GM21717 (cell line): ENCODE measurements around the gene SNAPC5.
"Not testable (repeated sequence)": the region's sequence is repeated elsewhere in the genome, so short reads cannot be mapped to it uniquely, and the experiment has no call there.

Experiments
- ATAC-seq: cut with Tn5 transposase; IDR thresholded peaks from one replicate; pipeline ENCODE4 v1.9.1; 2021; ENCODE audit warnings: mild to moderate bottlenecking, moderate library complexity; ENCODE audit not compliant: unreplicated experiment

SNAPC5 gene, protein sequence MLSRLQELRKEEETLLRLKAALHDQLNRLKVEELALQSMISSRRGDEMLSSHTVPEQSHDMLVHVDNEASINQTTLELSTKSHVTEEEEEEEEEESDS

DNA sequence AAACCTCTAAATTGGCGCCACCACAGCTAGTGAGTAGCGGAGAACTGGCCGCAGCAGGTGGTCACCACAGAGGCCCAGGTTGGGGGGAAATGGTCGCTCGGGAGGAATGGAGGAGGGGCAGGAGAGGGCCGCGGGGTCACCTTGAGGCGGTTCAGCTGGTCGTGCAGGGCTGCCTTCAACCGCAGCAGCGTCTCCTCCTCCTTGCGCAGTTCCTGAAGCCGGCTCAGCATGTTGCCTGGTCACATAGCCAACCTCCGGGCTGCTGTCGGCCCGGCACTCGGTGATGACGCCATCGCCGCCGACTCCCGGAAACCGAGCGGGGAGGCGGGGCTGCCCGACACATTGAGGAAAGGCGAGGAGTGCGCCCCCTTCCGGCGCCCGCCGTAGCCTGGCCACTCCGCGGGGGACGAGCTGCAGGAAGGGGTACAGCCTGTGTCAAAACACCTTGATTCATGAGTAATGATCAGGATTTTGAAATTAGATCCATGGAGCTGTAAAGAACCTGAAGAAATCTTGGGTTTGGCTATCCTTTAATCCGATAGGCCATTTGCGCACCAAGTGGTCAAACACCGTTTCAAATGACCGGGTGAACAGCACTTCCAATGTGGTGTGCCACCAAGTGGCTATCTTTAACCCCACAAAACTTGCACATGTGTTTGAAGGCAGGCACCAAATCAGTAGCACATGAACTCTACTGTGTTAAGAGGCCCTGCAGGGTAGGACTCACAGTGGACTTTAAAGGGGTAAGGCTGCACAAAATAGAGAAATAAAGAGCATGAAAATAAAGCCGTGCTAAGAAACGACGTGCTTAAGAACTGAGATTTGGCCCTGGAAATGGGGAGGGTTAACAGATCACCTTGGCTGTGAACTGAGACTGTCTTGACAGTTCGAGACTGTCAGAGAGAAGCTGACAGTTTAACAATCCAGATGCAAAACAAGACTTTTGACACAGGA lies at the start of gene SNAPC5:
TSS of gene SNAPC5 (minus strand) at position 261 of the 954 bp plus-strand sequence. CDS start at position 230, 31 bp downstream.
- ATAC-seq, result peak; percentile 81

DNA sequence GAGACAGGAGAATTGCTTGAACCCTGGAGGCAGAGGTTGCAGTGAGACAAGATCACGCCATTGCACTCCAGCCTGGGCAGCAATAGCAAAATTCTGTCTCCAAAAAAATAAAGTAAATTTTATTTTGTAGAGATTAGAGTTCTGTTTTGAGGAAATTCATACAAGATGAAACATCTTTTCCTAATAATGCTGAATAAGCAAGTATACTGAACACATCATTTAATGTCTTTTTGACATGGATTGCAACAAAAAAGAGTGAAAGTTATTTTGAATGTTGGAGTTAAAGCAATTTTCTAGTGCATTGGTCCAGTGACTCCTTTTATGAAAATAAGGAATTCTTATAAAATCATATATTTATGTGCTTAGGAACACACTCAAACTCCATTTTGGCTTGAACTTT lies 47.7 kb upstream of the SNAPC5 start:
- ATAC-seq, result no peak

DNA sequence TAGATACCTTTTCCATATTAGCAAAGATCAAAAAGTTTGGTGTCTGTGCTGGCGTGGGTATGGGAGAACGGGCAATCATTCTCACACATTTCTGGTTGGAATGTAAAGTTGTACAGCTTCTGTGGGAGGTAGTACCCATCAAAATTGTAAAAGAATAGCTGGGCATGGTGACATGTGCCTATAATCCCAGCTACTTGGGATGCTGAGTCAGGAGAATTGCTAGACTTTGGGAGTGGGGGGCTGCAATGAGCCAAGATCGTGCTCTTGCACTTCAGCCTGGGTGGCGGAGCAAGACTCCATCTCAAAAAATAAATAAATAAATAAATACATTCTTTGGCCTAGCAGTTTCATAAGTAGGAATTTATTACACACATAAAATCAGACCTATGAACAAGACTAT lies 45.3 kb upstream of the SNAPC5 start:
- no peak for ATAC-seq

DNA sequence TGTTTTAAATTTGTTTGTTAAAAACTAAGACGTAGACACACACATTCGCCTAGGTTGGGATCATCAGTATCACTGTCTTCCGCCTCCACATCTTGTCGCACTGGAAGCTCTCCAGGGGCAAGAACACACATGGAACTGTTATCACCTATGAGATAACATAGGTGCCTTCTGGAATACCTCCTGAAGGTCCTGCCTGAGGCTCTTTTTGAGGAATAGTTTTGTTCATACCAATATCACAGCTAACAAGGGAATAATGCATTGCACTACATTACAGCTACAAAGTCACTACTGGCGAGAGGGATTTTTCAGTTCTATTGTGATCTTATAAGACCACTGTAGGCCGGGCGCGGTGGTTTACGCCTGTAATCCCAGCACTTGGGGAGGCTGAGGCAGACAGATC lies 37.5 kb upstream of the SNAPC5 start:
- no peak for ATAC-seq

DNA sequence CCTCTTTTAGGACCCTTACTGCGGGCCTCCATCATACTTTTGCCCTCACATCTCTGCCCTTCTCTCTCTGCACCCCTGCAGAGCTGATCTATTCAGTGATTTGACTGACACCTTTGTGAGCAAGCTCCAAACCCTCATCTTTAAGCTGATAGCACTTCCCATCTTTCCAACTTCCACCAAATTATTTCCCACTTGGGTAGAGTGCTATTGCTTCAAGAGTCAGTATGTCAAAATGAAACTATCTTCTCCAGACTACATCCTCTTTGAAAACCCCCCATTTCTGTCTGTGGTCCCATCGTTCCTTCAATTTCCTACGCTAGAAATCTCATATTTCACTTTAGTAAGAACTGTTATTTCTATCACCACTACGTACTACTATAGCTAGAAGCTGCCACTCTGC lies 27.3 kb upstream of the SNAPC5 start:
- ATAC-seq, result no peak

DNA sequence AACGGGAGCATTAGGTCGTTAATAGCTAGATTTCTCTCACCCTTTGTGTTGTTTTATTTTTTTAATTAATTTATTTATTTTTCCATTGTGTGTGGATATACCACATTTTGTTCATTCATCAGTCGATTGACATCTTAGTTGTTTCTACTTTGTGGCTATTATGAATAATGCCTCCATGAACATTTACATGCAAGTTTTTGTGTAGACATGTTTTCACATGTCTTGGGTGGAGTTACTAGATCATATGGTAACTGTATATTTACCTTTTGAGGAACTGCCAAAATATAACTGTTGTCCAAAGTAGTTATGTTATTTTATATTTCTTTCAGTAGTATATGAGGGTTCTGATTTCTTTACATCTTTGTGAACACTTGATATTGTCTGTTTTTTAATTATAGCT lies 26.4 kb upstream of the SNAPC5 start:
- no peak for ATAC-seq

GRCh38 chr15:66515901-66516322 lies 18.4 kb upstream of the SNAPC5 start:
- no peak for ATAC-seq

GRCh38 chr15:66514586-66514985 lies 17.0 kb upstream of the SNAPC5 start:
- ATAC-seq, result no peak

- ATAC-seq, result no peak
Observed at GRCh38 chr15:66508293-66508883, 10.8 kb upstream of the SNAPC5 start.

GRCh38 chr15:66505818-66506217 lies 8.3 kb upstream of the SNAPC5 start:
- ATAC-seq, result no peak

- ATAC-seq, result no peak
Observed at GRCh38 chr15:66505430-66505811, 7.9 kb upstream of the SNAPC5 start.

DNA sequence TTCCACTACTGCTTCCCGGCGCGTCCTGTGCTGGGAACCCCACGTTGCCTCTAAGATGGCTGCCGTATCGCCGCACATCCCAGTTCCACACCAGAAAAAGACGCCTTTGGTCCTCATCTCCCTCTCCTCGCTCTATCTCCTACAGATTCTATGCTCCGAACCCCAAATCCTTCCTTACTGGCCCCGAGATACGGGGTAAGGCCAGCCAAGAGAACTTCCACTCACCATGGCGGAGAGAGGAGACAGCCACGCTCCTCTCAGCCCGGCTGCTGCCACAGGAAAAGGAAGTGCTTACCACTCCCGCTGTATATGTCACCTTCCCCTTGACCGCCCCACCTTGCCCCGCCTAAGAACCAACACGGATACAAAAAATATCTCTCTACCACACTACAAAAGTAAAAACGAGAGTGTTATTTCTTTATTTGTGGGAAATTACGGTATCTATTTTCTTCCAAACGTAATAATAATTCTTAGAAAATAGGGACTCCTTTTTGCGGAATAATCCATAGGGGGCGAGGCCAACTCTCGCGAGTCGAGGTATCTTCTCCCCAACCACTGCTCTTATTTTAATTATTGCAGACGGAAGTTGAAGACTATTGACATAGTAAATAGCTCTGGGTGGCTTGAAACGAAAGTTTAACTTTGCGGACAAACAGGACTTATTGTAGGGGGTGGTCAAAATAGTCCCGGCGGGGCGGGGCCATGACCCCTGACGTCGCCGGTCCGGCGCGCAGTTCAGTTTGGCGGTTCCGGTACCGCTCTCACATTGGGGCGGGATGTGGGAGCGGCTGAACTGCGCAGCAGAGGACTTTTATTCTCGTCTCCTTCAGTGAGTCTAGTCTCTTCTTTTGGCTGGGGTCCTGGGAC lies 7.2 kb upstream of the SNAPC5 start, which contains the start of the genes RPL4 and ZWILCH:
TSS of gene RPL4 (minus strand) at position 293 of the 867 bp plus-strand sequence. CDS start at position 228, 65 bp downstream.
TSS of gene ZWILCH (plus strand) at position 764 of the 867 bp plus-strand sequence. CDS start at position 777, 13 bp downstream.
- ATAC-seq, result peak; percentile 76

- ATAC-seq, result no peak
Observed at GRCh38 chr15:66503780-66504562, 6.4 kb upstream of the SNAPC5 start.

GRCh38 chr15:66503041-66503648 lies 5.6 kb upstream of the SNAPC5 start:
- not testable (repeated sequence) for ATAC-seq

GRCh38 chr15:66502491-66502890 lies 4.9 kb upstream of the SNAPC5 start:
- no peak for ATAC-seq

DNA sequence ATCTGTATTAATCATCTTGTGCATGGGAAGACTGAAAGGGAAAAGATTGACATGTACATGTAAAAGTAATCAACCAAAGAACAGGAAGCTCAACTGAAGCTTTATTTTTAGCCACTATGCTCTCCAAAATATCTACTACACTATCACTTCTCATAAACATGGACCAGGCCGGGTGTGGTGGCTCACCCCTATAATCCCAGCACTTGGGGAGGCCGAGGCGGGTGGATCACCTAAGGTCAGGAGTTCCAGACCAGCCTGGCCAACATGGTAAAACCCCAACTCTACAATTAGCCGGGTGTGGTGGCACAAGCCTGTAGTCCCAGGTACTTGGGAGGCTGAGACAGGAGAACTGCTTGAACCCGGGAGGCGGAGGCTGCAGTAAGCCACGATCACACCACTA lies 2.8 kb upstream of the SNAPC5 start:
- not testable (repeated sequence) for ATAC-seq

DNA sequence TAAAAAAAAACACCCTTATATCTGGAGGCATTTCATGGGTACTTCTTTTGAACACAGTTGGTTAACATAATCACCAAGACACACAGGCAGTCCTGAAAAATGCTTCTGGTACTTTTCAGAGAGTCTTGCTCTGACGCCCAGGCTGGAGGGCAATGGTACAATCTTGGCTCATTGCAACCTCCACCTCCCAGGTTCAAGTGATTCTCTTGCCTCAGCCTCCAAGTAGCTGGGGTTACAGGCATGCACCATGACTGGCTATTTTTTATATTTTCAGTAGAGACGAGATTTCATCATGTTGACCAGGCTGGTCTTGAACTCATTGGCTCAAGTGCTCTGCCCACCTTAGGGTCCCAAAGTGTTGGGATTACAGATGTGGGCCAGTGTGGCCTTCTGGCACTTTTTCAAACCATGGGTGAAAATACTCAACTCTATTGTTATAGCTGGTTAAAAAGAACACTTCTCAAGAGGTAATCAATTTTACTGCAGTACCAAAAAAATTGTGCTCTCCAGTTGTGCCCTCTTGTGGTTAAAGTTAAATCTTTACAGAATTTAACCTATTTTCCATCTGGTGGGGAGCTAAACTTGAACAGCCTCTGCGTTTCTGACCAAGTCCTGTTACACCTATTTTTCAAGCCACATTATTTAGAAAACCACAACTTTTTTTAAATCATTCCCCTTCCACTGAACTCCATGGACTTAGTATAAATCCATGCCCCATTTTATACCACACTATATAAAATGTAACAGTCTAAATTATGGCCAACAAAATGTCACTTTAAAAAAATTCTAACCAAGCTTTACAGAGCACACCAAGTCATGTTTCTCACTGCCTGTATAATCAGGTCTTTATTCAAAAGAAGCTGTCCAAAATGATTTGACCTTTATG lies 1.2 kb upstream of the SNAPC5 start:
- ATAC-seq, result no peak

- peak; percentile 11 for ATAC-seq
Observed at GRCh38 chr15:66496951-66497501, 536 bp downstream of the SNAPC5 start.
